NCI-H146 treated with DMSO at 0.1 percent for 48 hours (cell line): Measurements from ENCODE around the gene TRPC4AP.
"Not testable (repeated sequence)": the region's sequence is repeated elsewhere in the genome, so short reads cannot be mapped to it uniquely, and the experiment has no call there.

Source experiments
- DNase-seq: peaks from one replicate; lab custom pipeline; 2025; ENCODE audit not compliant: unreplicated experiment; lab: John Stamatoyannopoulos, UW

Gene TRPC4AP

GRCh38 chr20:35059612-35060011 lies 33.0 kb downstream of the TRPC4AP start:
- DNase-seq, result no peak

GRCh38 chr20:35059110-35059509 lies 33.5 kb downstream of the TRPC4AP start:
- no peak for DNase-seq

GRCh38 chr20:35055445-35056276 lies 36.9 kb downstream of the TRPC4AP start:
- no peak for DNase-seq

- DNase-seq, result no peak
Measured at GRCh38 chr20:35054814-35055213, 37.8 kb downstream of the TRPC4AP start.

GRCh38 chr20:35052616-35053015 lies 40.0 kb downstream of the TRPC4AP start:
- DNase-seq, result not testable (repeated sequence)

GRCh38 chr20:35049776-35050352 lies 42.7 kb downstream of the TRPC4AP start:
- DNase-seq, result no peak

- DNase-seq, result no peak
Measured at GRCh38 chr20:35048739-35049138, 43.9 kb downstream of the TRPC4AP start.

GRCh38 chr20:35042268-35042667 lies 50.3 kb downstream of the TRPC4AP start:
- no peak for DNase-seq

GRCh38 chr20:35040646-35041045 lies 52.0 kb downstream of the TRPC4AP start:
- DNase-seq, result no peak

- DNase-seq, result no peak
Measured at GRCh38 chr20:35039846-35040489, 52.6 kb downstream of the TRPC4AP start.

- DNase-seq, result no peak
Measured at GRCh38 chr20:35039146-35039545, 53.5 kb downstream of the TRPC4AP start.

- no peak for DNase-seq
Measured at GRCh38 chr20:35034145-35034544, 58.5 kb downstream of the TRPC4AP start.

- no peak for DNase-seq
Measured at GRCh38 chr20:35030136-35030535, 62.5 kb downstream of the TRPC4AP start.

- no peak for DNase-seq
Measured at GRCh38 chr20:35027301-35027700, 65.3 kb downstream of the TRPC4AP start.

GRCh38 chr20:35025116-35025515 lies 67.5 kb downstream of the TRPC4AP start:
- DNase-seq, result no peak

GRCh38 chr20:35023624-35024023 lies 69.0 kb downstream of the TRPC4AP start:
- DNase-seq, result no peak

GRCh38 chr20:35021831-35022230 lies 70.8 kb downstream of the TRPC4AP start:
- DNase-seq, result no peak

- no peak for DNase-seq
Measured at GRCh38 chr20:35021063-35021462, 71.5 kb downstream of the TRPC4AP start.

- DNase-seq, result no peak
Measured at GRCh38 chr20:35020108-35020928, 72.3 kb downstream of the TRPC4AP start.

GRCh38 chr20:35018590-35019371 lies 73.8 kb downstream of the TRPC4AP start:
- DNase-seq, result no peak
